NCI-H146 treated with DMSO at 0.1 percent for 48 hours (cell line): ENCODE results near the gene CERT1.

Source experiments
- DNase-seq: peaks from one replicate; lab custom pipeline; 2025; ENCODE audit not compliant: unreplicated experiment; lab: John Stamatoyannopoulos, UW

Gene CERT1

GRCh38 chr5:75412111-75412990 lies 99.1 kb downstream of the CERT1 start:
- no peak for DNase-seq

- no peak for DNase-seq
Measured at GRCh38 chr5:75405296-75405695, 106.1 kb downstream of the CERT1 start.

GRCh38 chr5:75395277-75395676 lies 116.2 kb downstream of the CERT1 start:
- DNase-seq: no peak

DNA sequence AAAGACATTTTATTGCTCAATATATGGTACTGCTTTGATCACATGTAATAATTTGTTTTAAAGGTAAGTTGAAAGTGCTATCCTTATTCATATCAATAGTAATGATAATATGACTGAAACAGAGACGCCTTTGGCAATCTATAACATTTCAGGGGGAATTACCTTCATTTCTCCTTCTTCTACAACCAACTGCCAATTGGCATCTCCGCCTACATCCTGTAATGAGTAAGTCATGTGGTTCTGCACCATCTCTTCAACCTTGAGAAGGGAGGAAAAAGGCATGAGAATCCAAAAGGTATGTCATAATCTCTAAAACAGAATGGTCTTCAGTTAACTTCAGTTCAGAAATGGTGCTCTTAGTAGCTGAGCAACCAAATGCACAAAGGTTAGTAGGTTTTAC lies 122.0 kb downstream of the CERT1 start:
- DNase-seq: no peak

DNA sequence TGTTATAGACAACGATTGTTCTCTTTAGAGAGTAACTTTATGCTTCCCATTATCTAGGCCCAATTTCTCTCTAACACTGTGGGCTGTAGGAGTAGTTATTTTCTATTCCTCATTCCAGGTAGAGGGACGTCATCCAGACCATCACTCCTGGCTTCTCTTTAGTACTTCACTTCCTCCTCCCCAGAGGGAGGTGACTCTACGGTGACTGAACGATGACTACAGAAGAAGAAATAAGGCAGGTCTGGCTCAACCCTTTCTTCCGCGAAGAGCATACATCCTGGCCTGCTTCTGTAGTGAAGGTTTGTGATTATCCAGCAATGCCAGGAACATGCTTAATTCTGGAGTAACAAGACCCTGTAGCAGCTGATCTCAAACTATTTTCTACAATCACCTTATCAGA lies 123.6 kb downstream of the CERT1 start:
- no peak for DNase-seq

DNA sequence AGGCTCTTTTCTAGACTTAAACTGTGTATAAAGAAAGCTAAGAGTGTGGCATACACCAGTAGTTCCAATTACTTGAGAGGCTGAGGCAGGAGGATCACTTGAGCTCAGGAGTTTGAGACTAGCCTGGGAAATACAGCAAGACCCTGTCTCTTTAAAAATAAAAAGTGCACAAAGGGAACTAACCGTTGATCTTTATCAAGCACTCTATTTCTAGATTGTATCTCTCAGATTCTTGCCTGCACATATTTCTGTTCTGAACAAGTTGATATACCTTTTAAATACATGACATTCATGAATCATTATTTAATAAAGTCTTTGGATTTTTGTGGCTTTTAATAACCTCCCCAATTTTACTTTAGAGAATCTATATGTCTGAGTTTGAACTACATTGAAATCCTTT lies 127.2 kb downstream of the CERT1 start:
- DNase-seq: no peak

DNA sequence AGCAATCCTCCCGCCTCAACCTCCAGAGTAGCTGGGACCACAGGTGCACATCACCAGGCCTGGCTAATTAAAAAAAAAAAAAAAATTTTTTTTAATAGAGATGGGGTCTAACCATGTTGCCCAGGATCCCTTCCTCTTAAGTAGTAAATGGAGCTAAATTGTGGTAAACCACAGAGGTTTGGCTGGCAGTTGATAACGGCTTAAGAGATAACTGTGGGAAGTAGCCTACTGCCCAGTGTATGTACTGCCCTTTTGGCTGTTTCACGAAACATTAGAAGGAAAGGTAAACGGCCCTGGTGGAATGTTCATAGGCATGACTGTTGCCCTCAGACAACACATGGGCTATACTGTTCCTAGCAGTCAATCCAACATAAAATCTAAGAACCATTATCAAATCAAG lies 130.0 kb downstream of the CERT1 start:
- no peak for DNase-seq

GRCh38 chr5:75380099-75380498 lies 131.3 kb downstream of the CERT1 start:
- DNase-seq: no peak

- DNase-seq: no peak
Measured at GRCh38 chr5:75375414-75375813, 136.0 kb downstream of the CERT1 start.

GRCh38 chr5:75374394-75374814 lies 137.0 kb downstream of the CERT1 start:
- no peak for DNase-seq

DNA sequence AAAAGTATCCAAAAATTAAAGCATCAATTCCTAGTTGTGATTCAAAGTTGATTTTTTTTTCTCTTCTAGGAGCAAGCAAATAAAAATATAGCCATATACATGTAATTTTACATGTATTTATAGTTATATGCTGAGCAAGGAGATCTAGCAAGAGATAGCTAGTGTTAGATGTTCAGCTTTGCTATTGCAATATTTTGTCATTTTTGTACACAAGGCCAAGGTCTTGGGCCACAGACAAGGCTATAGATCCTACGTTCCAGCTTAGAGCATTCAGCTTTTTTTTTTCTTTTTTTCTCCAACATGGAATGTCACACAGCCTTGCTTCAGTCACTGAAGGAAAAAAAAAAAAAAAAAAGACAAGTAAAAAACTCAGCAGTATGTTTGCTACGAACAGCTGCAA lies 137.6 kb downstream of the CERT1 start:
- no peak for DNase-seq

DNA sequence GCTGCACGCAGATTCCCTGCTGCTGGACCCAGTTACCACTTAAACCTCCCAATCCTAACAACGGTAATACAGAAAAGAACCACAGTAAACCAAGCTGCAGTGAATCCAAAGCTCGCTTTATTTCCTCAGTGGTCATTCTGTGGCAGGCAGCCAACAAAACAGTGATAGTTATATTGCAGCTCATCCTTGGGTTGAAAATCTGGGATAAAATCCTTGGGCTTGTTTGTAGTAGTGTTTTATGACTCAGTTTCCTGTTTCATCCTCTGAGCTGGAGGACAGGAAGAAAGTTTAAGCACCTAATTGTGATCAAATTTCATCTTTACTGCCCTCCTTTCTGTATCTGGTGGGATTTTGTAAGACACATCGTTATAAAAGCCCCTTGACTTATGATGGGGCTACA lies 143.0 kb downstream of the CERT1 start:
- DNase-seq: no peak

GRCh38 chr5:75367401-75367800 lies 144.0 kb downstream of the CERT1 start:
- DNase-seq: no peak

- DNase-seq: no peak
Measured at GRCh38 chr5:75366787-75367186, 144.6 kb downstream of the CERT1 start.

GRCh38 chr5:75365740-75366139 lies 145.7 kb downstream of the CERT1 start:
- no peak for DNase-seq

DNA sequence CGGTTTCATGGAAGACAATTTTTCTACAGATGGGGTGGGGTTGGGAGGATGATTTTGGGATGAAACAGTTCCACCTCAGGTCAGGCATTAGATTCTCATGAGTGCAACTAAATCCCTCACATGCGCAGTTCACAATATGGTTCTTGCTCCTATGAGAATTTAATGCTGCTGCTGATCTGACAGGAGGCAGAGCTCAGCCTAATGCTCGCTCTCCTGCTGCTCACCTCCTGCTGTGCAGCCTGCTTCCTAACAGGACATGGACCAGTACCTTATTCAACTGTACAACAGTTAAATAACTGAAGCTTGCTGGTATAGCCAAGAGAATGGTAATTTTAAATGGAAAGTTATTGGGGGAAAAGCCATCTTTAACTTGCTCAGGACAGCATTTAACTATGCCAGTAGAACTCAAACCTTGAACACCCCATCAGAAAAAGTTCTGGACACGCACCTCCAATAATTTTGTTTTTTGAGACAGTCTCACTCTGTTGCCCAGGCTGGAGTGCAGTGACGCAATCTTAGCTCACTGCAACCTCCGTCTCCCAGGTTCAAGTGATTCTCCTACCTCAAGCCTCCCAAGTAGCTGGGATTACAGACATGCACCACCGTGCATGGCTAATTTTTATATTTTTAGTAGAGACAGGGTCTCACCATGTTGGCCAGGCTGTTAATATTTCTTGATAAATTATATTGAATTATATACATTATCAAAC lies 146.7 kb downstream of the CERT1 start:
- no peak for DNase-seq

DNA sequence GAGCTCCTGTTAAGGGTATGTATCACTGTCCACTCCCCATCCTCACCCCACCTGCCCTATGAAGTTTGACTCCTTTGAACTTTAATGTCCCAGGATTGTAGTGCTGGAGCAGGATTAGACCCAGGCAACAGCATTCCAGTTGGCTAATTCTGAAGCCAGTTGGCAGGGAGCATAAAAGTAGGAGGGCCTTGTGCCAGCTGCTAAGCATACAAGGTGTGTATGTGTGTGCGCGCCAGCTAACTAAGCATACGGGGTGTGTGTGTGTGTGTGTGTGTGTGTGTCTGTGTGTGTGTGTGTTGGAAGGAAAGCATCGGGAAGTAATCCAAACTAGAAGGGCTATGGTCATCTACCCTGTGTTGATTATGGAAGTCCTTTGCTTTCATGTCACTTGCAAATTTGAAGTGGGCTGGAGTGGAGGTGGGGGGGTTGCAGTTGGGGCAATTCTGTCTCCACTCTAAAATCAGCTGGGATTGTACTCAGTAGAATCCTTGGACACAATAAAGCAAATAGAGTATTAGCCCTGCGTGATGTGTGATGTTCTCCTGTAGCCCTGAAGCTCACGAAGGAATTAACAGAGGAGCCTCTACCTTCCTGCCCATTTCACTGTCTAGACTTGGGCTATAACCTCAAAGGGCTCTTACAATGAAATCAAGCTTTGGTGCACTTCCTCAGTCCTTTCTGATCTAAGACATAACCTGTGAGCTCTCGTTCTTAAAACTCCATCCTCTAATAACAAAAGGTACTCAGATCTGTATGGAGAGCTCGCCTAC lies 147.5 kb downstream of the CERT1 start:
- no peak for DNase-seq

DNA sequence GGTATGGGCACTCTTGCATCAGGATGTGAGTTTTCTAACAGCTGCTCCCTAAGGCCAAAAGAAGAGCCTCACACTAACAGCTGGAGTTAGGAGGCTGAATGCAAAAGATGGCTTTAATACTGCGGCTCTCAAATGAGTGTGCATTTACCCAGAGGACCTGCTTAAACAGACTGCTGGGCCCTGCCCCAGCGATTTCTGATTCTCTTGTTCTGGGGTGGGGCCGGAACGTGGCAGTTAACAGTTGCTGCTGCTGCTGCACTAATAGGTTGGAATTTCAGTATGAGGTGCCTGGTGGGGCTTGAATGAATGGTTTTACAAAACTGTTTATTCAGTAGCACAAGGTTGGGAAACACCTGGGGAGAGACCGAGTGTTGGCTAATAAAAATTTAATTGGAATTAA lies 148.3 kb downstream of the CERT1 start:
- DNase-seq: no peak

GRCh38 chr5:75362474-75362975 lies 148.9 kb downstream of the CERT1 start:
- no peak for DNase-seq

DNA sequence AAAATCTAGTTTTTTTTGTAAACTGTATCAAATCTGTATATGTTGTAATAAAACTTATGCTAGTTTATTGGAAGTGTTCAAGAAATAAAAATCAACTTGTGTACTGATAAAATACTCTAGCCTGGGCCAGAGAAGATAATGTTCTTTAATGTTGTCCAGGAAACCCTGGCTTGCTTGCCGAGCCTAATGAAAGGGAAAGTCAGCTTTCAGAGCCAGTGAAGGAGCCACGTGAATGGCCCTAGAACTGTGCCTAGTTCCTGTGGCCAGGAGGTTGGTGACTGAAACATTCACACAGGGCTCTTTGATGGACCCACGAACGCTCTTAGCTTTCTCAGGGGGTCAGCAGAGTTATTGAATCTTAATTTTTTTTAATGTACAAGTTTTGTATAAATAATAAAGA lies 150.1 kb downstream of the CERT1 start:
- no peak for DNase-seq

- DNase-seq: no peak
Measured at GRCh38 chr5:75358117-75358516, 153.3 kb downstream of the CERT1 start.
